ENCODE measurements around the gene FFAR4.
A peak's percentile ranks its signal among the peaks of the same experiment; 100 is the strongest.

Gene FFAR4

GRCh38 chr10:93548376-93549071 is 17.9 kb upstream of the FFAR4 start:
- no peak for TF ChIP-seq CTCF (IDR thresholded peaks at IDR 0.05; ENCODE audit: extremely low read depth, missing control alignments)
- no peak for DNase-seq (ENCODE audit: low spot score)

- DNase-seq (ENCODE audit: low spot score), result no peak
- TF ChIP-seq CTCF (IDR thresholded peaks at IDR 0.05; ENCODE audit: extremely low read depth, missing control alignments), result no peak
These were observed 15.9 kb upstream of the FFAR4 start for GRCh38 chr10:93550606-93551005.

GRCh38 chr10:93552780-93553179 is 13.7 kb upstream of the FFAR4 start:
- TF ChIP-seq CTCF (IDR thresholded peaks at IDR 0.05; ENCODE audit: extremely low read depth, missing control alignments), result no peak
- no peak for DNase-seq (ENCODE audit: low spot score)

- no peak for TF ChIP-seq CTCF (IDR thresholded peaks at IDR 0.05; ENCODE audit: extremely low read depth, missing control alignments)
- DNase-seq (ENCODE audit: low spot score), result no peak
These were observed 12.8 kb upstream of the FFAR4 start for GRCh38 chr10:93553482-93554315.

GRCh38 chr10:93554316-93554663 is 12.2 kb upstream of the FFAR4 start:
- no peak for DNase-seq (ENCODE audit: low spot score)
- TF ChIP-seq CTCF (IDR thresholded peaks at IDR 0.05; ENCODE audit: extremely low read depth, missing control alignments), result no peak

GRCh38 chr10:93554760-93555432 is 11.6 kb upstream of the FFAR4 start:
- peak; percentile 74 for DNase-seq (ENCODE audit: low spot score)
- peak; percentile 59 for TF ChIP-seq CTCF (IDR thresholded peaks at IDR 0.05; ENCODE audit: extremely low read depth, missing control alignments)

GRCh38 chr10:93559490-93559889 is 7.0 kb upstream of the FFAR4 start:
- TF ChIP-seq CTCF (IDR thresholded peaks at IDR 0.05; ENCODE audit: extremely low read depth, missing control alignments), result no peak
- no peak for DNase-seq (ENCODE audit: low spot score)
